Retinal pigment epithelial cell (primary cell): ENCODE results near the gene RGS6.
"Not testable (repeated sequence)": the region's sequence is repeated elsewhere in the genome, so short reads cannot be mapped to it uniquely, and the experiment has no call there.

Experiments
- DNase-seq: peaks from one replicate; pipeline ENCODE4 v3.0.0-alpha.2; 2010; ENCODE audit warnings: low read depth
- H3K4me3 ChIP-seq: 2 replicates; pipeline ENCODE4 v1.5.1; 2011; ENCODE audit warnings: mild to moderate bottlenecking, low read length, control low read depth, moderate library complexity
- CTCF ChIP-seq: conservative IDR thresholded peaks from 2 replicates; pipeline ENCODE4 v1.5.1; 2011; ENCODE audit warnings: low read depth, low read length, control low read depth, inconsistent platforms

Gene RGS6

GRCh38 chr14:71931492-71932228 lies 569 bp upstream of the RGS6 start:
- no peak for TF ChIP-seq CTCF
- DNase-seq = no peak
- H3K4me3 ChIP-seq = peak overlapping the region; percentile 10

- no peak for TF ChIP-seq CTCF
- no peak overlapping the region for H3K4me3 ChIP-seq
- no peak for DNase-seq
Measured at GRCh38 chr14:71933001-71933587, 865 bp downstream of the RGS6 start.

GRCh38 chr14:71938273-71938672 lies 6.0 kb downstream of the RGS6 start:
- DNase-seq, H3K4me3 ChIP-seq: not testable (repeated sequence)

GRCh38 chr14:71939344-71939743 lies 7.1 kb downstream of the RGS6 start:
- not testable (repeated sequence) for DNase-seq, H3K4me3 ChIP-seq

- H3K4me3 ChIP-seq, DNase-seq: not testable (repeated sequence)
Measured at GRCh38 chr14:71940500-71940899, 8.3 kb downstream of the RGS6 start.

- not testable (repeated sequence) for H3K4me3 ChIP-seq, DNase-seq
Measured at GRCh38 chr14:71941616-71942015, 9.4 kb downstream of the RGS6 start.

- no peak for TF ChIP-seq CTCF
- no peak overlapping the region for H3K4me3 ChIP-seq
- DNase-seq = no peak
Measured at GRCh38 chr14:71942904-71943694, 10.9 kb downstream of the RGS6 start.

- no peak overlapping the region for H3K4me3 ChIP-seq
- no peak for DNase-seq
- TF ChIP-seq CTCF = no peak
Measured at GRCh38 chr14:71943695-71944018, 11.4 kb downstream of the RGS6 start.

GRCh38 chr14:71947947-71948500 lies 15.8 kb downstream of the RGS6 start:
- no peak for DNase-seq
- H3K4me3 ChIP-seq = no peak overlapping the region
- TF ChIP-seq CTCF = no peak
